ENCODE data around the gene AHCYL1. TPM values are rescaled to one million over a fixed set of nuclear protein-coding genes. Genes with fewer than 3 reads are reported as not detected.
"Not testable (repeated sequence)": the region's sequence is repeated elsewhere in the genome, so short reads cannot be mapped to it uniquely, and the experiment has no call there.

Gene AHCYL1
- 129 TPM for polyA plus RNA-seq (ENCODE audit: insufficient read length)
- long read RNA-seq, donor 1, full-length matches to known transcripts = 35 of 35 reads
- long read RNA-seq, donor 1, partial matches to known transcripts = 0 of 35 reads
- long read RNA-seq, donor 1, other reads (novel, unspliced or antisense) = 0 of 35 reads
- long read RNA-seq, donor 2, full-length matches to known transcripts = 30 of 30 reads
- long read RNA-seq, donor 2, partial matches to known transcripts = 0 of 30 reads
- long read RNA-seq, donor 2, other reads (novel, unspliced or antisense) = 0 of 30 reads
- long read RNA-seq, donor 3, full-length matches to known transcripts = 20 of 39 reads
- long read RNA-seq, donor 3, partial matches to known transcripts = 19 of 39 reads
- long read RNA-seq, donor 3, other reads (novel, unspliced or antisense) = 0 of 39 reads
- long read RNA-seq, donor 4, partial matches to known transcripts = 8 of 8 reads
- long read RNA-seq, donor 4, other reads (novel, unspliced or antisense) = 0 of 8 reads
- long read RNA-seq, donor 5, full-length matches to known transcripts = 33 of 38 reads
- long read RNA-seq, donor 5, partial matches to known transcripts = 5 of 38 reads
- long read RNA-seq, donor 5, other reads (novel, unspliced or antisense) = 0 of 38 reads
- long read RNA-seq, donor 6, full-length matches to known transcripts = 18 of 78 reads
- long read RNA-seq, donor 6, partial matches to known transcripts = 60 of 78 reads
- long read RNA-seq, donor 6, other reads (novel, unspliced or antisense) = 0 of 78 reads
- long read RNA-seq, donor 7, full-length matches to known transcripts = 57 of 57 reads
- long read RNA-seq, donor 7, partial matches to known transcripts = 0 of 57 reads
- long read RNA-seq, donor 7, other reads (novel, unspliced or antisense) = 0 of 57 reads
- long read RNA-seq, donor 8, full-length matches to known transcripts = 17 of 17 reads
- long read RNA-seq, donor 8, partial matches to known transcripts = 0 of 17 reads
- long read RNA-seq, donor 8, other reads (novel, unspliced or antisense) = 0 of 17 reads

DNA sequence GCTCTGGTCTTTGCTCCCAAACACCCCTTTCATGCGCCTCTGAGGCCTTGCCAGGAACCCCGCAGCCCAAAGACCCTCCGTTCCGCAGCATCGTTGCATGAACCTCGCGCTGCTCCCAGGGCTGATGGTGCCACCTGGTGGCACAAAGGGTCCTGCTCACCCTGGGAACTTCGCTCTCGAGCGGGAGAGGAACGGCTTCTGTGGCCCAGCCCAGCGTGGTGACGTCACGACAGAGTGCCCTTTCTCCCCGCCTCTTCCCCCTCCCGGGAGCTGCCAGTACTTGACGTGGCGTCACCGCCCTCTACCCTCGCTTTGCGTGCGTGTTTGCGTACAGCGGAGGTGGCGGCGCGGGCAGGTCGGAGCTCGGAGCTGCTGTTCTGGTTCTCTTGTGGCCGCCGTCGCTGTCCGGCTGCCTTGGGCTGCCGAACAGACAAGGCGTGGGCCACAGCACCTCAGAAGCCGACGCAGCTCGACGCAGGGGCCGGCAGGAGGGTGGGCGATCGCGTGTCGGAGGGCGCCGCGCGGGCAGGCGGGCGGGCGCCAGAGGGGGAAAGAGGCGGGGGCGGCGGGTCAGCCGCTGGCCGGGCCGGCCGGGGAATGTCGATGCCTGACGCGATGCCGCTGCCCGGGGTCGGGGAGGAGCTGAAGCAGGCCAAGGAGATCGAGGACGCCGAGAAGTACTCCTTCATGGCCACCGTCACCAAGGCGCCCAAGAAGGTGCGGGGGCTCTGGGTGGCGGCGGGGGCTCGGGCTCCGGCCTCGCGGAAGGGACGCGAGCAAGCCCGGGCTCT, at the start of gene AHCYL1:
Gene AHCYL1, plus strand, starts transcription at position 310 of the 791 bp plus-strand sequence. Its CDS starts 288 bp downstream, at position 598.
- DNase-seq = peak; percentile 99

DNA sequence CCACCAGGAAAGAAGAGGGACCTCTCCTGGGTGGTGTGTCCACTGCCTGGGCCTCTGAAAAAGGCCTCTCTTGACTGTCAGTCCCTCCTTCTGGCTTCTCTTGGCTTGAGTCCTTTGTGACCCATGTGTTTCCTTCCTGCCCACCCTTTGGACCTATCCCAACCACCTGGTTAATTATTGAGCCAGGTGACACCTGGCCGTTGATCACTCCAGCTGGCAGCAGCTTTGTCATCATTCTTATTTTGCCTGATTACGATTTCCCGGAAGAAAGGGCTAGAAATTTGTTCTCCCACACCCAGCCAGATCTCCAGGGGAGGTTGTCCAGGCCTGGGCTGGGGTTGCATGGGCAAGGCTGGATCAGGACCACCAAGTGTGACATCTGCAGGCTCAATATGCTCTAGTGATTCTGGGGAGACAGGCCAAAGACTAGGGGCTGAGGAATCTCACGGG, 49.1 kb upstream of the AHCYL1 start:
- DNase-seq = no peak

DNA sequence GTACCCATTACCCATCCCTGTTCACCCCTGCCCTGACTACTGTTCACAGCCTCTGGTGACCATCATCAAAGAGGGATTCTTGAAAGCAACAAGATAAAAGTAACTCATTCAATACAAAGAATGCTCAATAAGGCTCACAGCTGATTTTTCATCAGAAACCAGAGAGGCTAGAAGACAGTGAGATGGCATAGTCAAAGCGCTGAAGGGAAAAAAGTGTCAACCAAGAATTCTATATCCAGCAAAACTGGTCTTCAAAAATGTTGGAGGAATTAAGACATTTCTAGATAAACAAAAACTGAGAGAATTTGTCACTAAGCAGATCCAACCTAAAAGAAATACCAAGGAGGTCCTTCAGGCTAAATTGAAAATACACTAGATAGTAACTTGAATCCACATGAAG, 46.8 kb upstream of the AHCYL1 start:
- DNase-seq = no peak

DNA sequence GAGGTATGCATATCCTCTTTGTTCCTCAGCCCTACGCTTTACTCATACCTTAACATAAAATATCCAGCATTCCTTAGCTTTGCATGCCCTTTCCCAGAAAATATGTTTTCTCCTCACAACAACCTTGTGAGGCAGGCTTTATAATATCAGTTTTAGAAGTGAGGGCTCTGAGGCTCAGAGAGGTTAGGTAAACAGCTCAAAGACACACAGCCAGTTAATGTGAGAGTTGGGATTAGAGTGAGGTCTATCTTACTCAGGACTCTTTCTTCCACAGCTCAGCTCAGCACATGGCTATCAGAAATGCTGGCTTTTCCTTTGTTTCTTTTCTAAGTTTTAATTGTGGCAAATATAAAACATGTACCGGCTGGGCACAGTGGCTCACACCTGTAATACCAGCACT, 46.0 kb upstream of the AHCYL1 start:
- no peak for DNase-seq

DNA sequence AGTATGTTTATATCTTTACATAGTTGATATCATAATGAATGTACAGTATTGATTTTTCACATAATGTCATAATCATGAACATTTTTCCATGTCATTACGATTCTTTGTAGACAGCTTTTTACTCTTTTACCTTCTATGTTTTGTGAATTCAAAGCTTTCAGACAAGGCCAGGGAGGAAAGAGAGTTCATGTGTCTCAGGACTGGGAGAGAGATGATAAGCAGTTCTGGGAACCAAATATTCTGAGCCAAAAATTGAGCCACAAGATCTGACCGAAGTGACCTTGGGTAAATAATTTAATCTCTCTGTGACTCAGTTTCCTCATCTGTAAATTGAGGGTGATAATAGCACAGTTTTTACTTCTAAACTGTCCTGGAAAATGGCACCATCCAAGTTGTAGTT, 42.1 kb upstream of the AHCYL1 start:
- no peak for DNase-seq

DNA sequence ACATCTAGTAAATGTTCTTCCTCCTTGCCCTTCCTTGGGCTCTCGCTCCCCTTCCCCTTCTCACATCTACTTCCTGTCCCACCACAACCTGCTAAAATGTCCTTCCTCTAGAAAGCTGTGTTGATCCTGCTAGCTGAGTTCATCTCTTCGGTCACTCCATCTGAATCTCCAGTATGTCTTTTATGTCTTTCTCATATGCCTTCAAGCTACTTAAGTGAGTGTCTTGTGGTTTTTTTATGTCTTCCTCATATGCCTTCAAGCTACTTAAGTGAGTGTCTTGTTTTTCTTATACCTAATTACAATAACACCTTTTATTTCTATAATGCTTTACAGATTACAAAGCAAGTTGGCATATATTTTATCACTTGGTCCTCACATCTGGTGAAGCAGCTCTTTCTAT, 40.0 kb upstream of the AHCYL1 start:
- DNase-seq = no peak

DNA sequence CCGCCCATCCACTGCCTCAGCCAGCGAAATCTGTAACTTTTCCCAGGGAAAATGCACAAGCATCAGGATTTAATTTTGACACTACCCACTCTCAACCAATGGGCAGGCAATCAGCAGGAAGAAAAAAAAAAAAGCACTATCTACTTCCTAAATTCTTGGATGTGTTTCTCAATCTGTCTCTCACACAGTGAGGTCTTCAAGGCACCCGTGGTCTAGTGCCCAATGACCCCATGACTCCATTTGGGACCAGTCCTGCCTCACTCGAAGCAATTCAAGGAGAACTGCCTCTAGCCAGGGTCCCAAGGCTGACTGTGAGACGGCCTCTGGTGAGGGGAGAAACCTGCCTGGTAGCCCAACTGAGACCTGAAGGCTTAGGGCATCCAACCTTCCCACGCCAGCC, 38.1 kb upstream of the AHCYL1 start:
- no peak for DNase-seq

DNA sequence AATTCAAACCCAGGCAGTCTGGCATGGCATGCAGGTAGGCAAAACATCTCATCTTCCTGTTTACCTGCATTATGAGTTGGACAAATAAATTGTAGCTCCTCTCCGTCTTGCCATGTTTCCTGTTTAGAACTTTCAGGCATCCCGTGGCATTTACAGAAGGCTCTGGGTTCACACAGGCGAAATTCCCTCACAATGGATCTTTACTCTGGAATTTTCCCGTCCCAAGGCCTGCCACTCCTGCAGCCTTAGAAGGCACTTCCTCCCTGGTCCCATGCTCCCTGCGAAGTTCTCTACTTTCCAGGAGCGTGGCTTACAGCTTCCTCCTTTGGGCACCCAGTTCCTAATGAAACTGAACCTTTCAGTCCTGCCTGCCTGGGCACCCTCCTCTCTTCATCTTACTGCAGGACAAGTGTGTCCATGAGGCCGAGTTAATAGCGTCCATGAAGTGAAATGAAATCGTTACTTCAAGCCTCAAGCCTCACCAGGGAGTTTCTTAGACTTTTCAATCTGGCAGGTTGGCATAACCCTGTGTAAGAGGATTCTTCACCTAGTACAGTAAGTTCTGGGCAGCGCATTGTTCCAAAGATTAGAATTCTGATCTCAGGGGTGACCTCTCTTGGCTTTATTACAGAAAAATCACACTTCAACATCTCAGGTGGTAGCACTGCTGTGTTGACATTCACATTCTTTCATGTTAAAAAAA, 36.8 kb upstream of the AHCYL1 start:
- no peak for DNase-seq

DNA sequence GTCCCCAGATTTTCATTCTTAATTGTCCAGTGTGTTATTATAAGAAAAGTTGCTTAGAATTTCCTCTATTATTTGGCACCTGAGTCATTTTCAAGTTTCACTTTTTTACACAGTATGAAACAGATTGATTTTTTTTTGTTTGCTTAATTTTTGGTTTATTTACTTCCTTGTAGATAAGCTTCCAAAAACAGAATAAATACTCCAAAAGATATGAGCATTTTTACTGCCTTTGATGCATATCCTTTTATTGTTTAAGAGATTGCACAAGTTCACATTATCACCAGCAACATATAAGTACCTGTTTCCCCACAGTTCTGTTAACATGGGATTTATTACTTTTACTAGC, 36.3 kb upstream of the AHCYL1 start:
- no peak for DNase-seq

DNA sequence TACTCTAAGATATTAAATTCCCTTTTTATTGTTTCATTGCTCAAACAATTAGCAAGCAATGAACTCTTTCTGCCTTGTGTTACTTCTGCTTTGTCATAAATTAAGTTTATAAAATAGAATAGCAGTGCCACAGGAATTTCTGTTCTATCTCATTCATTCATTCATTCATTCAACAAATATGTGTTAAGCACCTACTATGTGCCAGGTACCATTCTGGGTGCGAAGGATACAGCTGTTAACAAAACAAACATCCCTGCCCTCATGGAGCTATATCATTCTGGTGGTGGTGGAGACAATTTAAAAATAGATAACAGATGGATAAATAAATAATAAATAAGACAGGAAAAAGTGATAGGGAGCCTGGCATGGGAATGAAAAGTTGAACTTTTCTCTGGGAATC, 34.5 kb upstream of the AHCYL1 start:
- no peak for DNase-seq

DNA sequence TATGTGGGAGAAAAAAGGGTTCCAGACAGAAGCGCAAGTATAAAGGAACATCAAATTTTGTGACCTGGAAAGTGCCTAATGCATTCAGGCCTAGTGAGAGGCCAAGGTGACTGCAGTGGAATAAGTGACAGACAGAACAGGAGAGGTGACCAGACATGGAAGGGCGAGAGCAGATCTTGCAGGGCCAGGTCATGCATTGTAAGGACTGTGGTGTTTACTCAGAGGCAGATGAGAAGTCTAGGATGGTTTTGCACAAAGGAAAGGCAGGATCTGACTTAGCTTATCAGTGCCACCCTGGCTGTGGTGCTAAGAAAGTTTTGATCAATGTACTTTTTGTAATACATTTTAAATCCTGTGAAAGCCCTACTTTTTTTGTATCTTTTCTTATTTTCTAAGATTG, 34.1 kb upstream of the AHCYL1 start:
- DNase-seq = no peak

DNA sequence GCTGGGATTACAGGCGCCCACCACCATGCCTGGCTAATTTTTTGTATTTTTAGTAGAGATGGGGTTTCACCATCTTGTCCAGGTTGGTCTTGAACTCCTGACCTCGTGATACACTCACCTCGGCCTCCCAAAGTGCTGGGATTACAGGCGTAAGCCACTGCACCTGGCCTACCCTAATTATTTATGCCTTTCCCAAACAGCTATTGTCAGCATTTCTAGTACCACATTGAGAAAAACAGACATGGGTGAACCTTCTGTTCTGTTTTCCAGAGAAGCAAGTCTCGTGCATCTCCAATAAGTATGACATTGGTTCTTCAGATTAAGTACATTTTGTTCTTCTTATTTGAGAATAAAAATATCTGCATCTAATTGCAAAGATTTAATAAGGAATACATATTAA, 33.1 kb upstream of the AHCYL1 start:
- DNase-seq = not testable (repeated sequence)

DNA sequence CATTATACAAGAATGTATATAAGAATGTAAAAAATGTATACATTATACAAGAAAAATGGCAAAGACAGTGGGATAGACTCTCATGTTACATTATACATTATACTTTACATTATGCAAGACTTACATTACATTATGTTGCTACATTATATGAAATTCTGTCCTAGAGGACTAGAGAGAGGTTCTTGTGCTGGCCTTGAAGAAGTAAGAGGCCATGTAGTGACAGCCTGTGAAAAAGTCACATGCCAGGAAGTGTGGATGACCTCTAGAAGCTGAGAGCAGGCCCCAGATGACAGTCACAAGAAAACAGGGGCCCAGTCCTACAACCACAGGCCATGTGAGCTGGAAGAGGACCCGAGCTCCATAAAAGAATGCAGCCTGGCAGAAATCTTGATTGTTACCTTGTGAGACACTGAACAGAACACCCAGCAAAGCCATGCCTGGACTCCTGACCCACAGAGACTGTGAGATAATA, 30.5 kb upstream of the AHCYL1 start:
- no peak for DNase-seq

DNA sequence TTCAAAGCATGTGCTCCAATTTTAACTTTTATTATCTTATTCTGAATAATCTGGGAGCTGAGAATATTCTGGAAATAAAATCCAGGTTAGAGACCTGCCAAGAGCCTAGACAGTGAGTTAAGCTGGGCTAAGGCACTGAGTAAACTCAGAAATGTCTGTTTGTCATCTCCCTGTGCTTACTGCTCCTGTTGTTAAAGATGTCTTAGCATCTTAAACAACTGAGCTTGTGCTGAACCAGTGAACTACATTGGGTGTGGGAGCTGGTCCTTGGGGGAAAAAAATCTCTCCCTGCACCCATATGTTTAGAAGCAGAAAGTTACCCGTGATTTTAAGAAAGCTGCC, 25.0 kb upstream of the AHCYL1 start:
- no peak for DNase-seq

DNA sequence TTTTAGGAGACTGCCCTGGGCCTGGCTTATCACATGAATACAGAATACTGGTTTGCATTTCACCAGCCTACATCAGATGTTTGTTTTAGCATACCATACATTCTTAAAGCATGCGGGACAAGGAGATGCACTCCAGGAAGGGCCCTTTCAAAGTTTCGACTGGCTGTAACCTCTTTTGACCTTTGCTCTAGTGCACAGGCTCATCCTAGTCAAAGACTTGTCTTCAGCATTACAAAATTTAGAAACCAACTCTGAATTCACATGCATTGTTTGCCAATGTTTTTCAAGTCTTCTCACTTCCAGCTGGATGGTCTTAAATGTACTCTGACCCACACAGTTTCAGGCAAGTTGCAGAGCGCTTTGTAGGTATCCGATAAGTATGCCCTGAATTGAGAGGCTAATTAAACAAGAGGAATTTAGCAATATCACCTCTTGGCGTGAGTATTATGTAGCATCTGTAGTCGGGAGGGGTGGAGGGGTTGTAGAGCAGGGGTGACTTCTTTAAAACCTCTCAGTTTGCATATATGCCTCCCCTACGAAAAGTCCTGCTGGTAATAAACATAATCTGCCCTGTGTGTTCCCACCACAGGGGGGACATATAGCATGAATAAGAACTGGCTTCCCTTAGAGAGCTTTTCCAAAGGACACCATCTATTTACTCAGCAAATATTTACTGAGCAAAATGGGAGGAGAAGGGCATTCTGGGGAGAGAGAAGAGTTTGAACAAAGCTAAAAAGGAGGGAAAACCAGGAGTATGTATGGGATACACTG, 24.4 kb upstream of the AHCYL1 start:
- DNase-seq = peak; percentile 48

DNA sequence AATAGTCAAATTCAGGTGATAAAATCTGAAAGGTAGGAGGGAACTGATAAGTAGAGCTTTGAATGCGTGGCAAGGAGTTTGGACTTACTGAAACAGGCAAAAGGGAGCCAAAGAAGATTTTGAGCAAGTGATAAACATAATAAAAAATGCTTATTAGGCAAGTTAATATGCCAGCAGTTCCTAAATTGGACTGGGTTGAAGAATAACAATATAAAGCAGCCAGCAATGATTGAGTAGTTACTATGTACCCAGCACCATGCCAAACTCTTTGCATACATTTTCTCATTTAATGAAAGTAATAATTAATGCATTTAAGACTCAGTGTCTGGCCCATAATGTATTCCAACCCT, 23.8 kb upstream of the AHCYL1 start:
- DNase-seq = no peak

DNA sequence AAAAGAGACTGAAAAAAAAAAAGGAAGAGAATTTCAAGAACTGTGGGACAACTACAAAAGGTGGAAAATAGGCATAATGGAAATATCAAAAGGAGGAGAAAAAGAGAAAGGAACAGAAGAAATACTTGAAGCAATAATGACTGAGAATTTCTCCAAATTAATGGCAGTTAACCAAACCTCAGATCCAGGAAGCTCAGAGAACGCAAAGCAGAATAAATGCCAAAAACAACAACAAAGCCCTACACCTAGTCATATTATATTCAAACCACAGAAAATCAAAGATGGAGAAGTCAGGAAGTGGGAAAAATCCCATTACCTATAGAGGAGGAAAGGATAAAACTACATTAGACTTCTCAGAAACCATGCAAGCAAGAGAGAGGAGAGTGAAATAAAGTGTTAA, 20.7 kb upstream of the AHCYL1 start:
- no peak for DNase-seq

DNA sequence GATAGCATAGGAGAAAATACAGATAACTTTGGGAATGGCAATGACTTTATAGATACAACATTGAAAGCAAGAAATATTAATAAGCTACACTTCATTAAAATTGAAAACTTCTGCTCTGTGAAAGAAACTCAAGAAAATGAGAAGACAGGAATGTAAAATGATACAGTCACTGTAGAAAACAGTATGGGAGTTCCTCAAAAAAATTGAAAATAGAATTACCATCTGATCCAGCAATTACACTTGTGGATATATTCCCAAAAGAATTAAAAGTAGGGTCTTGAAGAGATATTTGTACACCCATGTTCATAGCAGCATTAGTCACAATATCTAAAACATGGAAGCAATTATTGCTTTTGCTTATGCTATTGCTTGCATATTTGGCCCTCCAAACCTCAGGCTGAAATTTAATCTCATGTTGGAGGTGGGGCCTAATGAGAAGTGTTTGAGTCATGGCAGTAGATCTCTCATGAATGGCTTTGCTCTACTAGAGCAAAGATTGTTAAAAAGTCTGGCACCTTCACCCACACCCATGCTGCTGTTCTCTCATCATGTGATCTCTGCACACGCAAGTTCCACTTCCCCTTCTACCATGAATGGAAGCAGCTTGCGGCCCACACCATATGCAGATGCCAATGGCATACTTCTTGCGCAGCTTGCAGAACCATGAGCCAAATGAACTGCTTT, 15.3 kb upstream of the AHCYL1 start:
- no peak for DNase-seq

DNA sequence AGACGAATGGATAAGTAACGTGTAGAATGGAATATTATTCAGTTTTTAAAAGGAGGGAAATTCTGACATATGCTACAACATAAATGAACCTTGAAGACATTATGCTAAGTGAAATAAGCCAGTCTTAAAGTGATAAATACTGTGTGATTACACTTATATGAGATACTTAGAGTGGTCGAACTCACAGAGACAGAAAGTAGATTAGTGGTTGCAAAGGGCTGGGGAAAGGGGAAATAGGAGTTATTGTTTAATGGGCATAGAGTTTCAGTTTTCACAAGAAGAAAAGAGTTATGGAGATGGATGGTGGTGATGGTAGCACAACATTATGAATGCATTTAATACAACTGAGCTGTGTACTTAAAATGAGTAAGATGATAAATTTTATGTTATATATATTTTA, 14.7 kb upstream of the AHCYL1 start:
- no peak for DNase-seq

DNA sequence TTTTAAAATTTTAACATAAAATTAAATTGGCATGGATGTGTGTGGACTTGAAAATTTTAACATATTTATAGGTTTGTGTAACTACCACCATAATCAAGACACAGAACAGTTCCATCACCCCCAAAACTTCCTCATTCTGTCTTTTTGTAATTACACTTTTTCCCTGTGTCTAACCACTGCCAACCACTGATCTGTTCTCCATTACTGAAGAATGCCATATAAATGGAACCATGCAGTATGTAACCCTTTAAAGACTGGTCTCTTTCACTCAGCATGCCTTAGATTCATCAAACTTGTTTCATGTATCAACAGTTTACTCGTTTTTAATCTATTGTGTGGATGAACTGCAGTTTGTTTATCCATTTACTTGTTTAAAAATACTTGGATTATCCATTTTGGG, 13.0 kb upstream of the AHCYL1 start:
- DNase-seq = no peak
